DOHH2 (cell line): ENCODE measurements around the gene IL16.

Experiments
- EZH2phosphoT487 ChIP-seq: fragments of 200-600 bp; sonication (generic); IDR thresholded peaks from 2 replicates; pipeline ENCODE4 v1.6.1; 2017; ENCODE audit warnings: borderline replicate concordance, mild to moderate bottlenecking, antibody characterized with exemption, low read length, moderate library complexity, mixed read lengths
- TF ChIP-seq, protein P1 (sequence below): fragments of 200-600 bp; sonication (generic); IDR thresholded peaks from one replicate; pipeline ENCODE4 v1.5.1; 2014; ENCODE audit warnings: antibody characterized with exemption, mild to moderate bottlenecking, low read depth, low read length; ENCODE audit not compliant: poor library complexity, severe bottlenecking

DNA sequence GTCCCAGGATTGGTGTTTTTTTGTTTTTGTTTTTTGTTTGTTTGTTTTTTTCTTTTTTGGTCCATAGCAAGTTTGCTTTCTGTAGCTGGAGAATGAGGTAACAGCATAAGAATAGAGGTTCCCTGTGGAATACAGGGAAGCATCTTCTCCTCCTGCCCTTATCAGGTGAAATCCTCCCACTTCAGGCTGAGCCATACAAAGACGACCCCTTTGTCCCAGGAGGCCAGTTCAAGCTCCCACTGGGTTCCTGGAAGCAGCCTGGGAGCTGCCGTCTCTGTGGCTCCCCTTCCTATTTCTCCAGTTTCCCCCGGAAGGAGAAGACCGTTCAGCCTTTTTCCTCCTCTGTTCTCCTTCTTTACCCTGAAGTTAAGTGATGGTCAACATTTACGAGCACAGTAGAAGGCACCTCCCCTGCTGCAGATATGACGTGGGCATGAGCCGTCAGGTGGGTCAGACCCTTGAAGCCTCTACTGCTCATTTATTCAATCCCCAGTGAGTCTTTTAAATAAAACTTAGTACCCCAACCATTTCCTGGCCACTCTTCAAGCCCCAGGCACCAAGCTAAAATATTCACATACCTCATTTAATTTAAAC is 1.1 kb downstream of the IL16 start:
- TF ChIP-seq, protein P1, sequence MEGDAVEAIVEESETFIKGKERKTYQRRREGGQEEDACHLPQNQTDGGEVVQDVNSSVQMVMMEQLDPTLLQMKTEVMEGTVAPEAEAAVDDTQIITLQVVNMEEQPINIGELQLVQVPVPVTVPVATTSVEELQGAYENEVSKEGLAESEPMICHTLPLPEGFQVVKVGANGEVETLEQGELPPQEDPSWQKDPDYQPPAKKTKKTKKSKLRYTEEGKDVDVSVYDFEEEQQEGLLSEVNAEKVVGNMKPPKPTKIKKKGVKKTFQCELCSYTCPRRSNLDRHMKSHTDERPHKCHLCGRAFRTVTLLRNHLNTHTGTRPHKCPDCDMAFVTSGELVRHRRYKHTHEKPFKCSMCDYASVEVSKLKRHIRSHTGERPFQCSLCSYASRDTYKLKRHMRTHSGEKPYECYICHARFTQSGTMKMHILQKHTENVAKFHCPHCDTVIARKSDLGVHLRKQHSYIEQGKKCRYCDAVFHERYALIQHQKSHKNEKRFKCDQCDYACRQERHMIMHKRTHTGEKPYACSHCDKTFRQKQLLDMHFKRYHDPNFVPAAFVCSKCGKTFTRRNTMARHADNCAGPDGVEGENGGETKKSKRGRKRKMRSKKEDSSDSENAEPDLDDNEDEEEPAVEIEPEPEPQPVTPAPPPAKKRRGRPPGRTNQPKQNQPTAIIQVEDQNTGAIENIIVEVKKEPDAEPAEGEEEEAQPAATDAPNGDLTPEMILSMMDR: no peak
- TF ChIP-seq EZH2phosphoT487: no peak
